Neural progenitor cell (in vitro differentiated cells): ENCODE measurements around the gene IGSF9. TPM values are rescaled to one million over a fixed set of nuclear protein-coding genes. Genes with fewer than 3 reads are reported as not detected.
A peak's percentile ranks its signal among the peaks of the same experiment; 100 is the strongest.

Experiments
- DNase-seq: peaks from one replicate; pipeline ENCODE4 v3.0.0-alpha.2; 2016; ENCODE audit warnings: low spot score
- H2AFZ ChIP-seq: fragments of 200-600 bp; sonication (generic); replicated peaks from 2 replicates; pipeline ENCODE4 v1.6.1; 2016; ENCODE audit warnings: antibody characterized with exemption
- H3F3A ChIP-seq: fragments of 200-600 bp; sonication (generic); 2 replicates; pipeline ENCODE4 v1.6.1; 2016; ENCODE audit warnings: antibody characterized with exemption, low read depth
- H3K27ac ChIP-seq: fragments of 200-600 bp; sonication (generic); 2 replicates; pipeline ENCODE4 v1.5.1; 2016; ENCODE audit warnings: mild to moderate bottlenecking
- H3K27me3 ChIP-seq: fragments of 200-600 bp; sonication (generic); 2 replicates; pipeline ENCODE4 v1.6.1; 2016; ENCODE audit warnings: mild to moderate bottlenecking, moderate library complexity
- H3K36me3 ChIP-seq: fragments of 200-600 bp; sonication (generic); 2 replicates; pipeline ENCODE4 v1.5.1; 2016
- H3K4me1 ChIP-seq: fragments of 200-600 bp; sonication (generic); 2 replicates; pipeline ENCODE4 v1.6.1; 2016; ENCODE audit warnings: mixed run types
- H3K4me2 ChIP-seq: fragments of 200-600 bp; sonication (generic); 2 replicates; pipeline ENCODE4 v1.6.1; 2016
- H3K4me3 ChIP-seq: fragments of 200-600 bp; sonication (generic); 2 replicates; pipeline ENCODE4 v1.5.1; 2016
- H3K79me2 ChIP-seq: fragments of 200-600 bp; sonication (generic); 2 replicates; pipeline ENCODE4 v1.6.1; 2016; ENCODE audit warnings: low read depth
- H3K9ac ChIP-seq: fragments of 200-600 bp; sonication (generic); 2 replicates; pipeline ENCODE4 v1.6.1; 2016
- H3K9me3 ChIP-seq: fragments of 200-600 bp; sonication (generic); 2 replicates; pipeline ENCODE4 v1.5.1; 2016; ENCODE audit warnings: low read depth
- H4K20me1 ChIP-seq: fragments of 200-600 bp; sonication (generic); 2 replicates; pipeline ENCODE4 v1.6.1; 2016; ENCODE audit warnings: low read depth
- H3K27ac Mint-ChIP-seq: 3 replicates; pipeline ENCODE4 v1.8.0; 2021; ENCODE audit warnings: mixed read lengths
- H3K27me3 Mint-ChIP-seq: 2 replicates; pipeline ENCODE4 v1.8.0; 2022; ENCODE audit warnings: low read depth, mild to moderate bottlenecking, inconsistent platforms, moderate library complexity, mixed read lengths; ENCODE audit not compliant: insufficient read depth
- H3K36me3 Mint-ChIP-seq: 3 replicates; pipeline ENCODE4 v1.8.0; 2021; ENCODE audit warnings: mixed read lengths
- H3K4me1 Mint-ChIP-seq: 3 replicates; pipeline ENCODE4 v1.8.0; 2021; ENCODE audit warnings: mixed read lengths
- H3K4me3 Mint-ChIP-seq: 3 replicates; pipeline ENCODE4 v1.8.0; 2021; ENCODE audit warnings: mild to moderate bottlenecking, moderate library complexity, mixed read lengths
- H3K9me3 Mint-ChIP-seq: 3 replicates; pipeline ENCODE4 v1.8.0; 2020; ENCODE audit warnings: mixed read lengths
- CTCF ChIP-seq: fragments of 200-600 bp; sonication (generic); IDR thresholded peaks from 2 replicates; pipeline ENCODE4 v1.5.1; 2017; ENCODE audit warnings: antibody characterized with exemption, mild to moderate bottlenecking
- EZH2 ChIP-seq: fragments of 200-600 bp; sonication (generic); IDR thresholded peaks from 2 replicates; pipeline ENCODE4 v1.6.1; 2017; ENCODE audit warnings: antibody characterized with exemption, mild to moderate bottlenecking, moderate library complexity
- EZH2phosphoT487 ChIP-seq: fragments of 200-600 bp; sonication (generic); IDR thresholded peaks from 2 replicates; pipeline ENCODE4 v1.6.1; 2017; ENCODE audit warnings: antibody characterized with exemption
- total RNA-seq: library from RNA; depleted of rRNA; stranded (reverse); fragments of >200 nt; gene quantifications from 2 replicates; pipeline ENCODE4 v1.2.3, GENCODE V29; 2015; ENCODE audit warnings: low replicate concordance

Gene IGSF9
- total RNA-seq, 1 donor from 2014 or later = 3.3 TPM

- peaks cover 2% of the 10 kb centered on the region for H3K27me3 Mint-ChIP-seq
- Histone ChIP-seq H2AFZ (no peak overlapping the region), H3K9me3 (no peaks in the 10 kb centered on the region)
These were observed 27.2 kb upstream of the IGSF9 start for GRCh38 chr1:159972443-159973205.

GRCh38 chr1:159970932-159971342, 25.5 kb upstream of the IGSF9 start:
- Histone ChIP-seq H3K4me1 (no peaks in the 10 kb centered on the region), H3F3A (no peaks in the 10 kb centered on the region), H3K79me2 (no peaks in the 10 kb centered on the region), H3K36me3 (no peaks in the 10 kb centered on the region), H3K9ac (no peak overlapping the region), H3K4me2 (no peak overlapping the region), H3K9me3 (no peaks in the 10 kb centered on the region), H2AFZ (no peak overlapping the region), H3K27me3 (peaks cover 11% of the 10 kb centered on the region), H4K20me1 (no peaks in the 10 kb centered on the region), H3K4me3 (no peak overlapping the region), H3K27ac (no peak overlapping the region)
- Mint-ChIP-seq H3K27ac (peak overlapping the region; percentile 64), H3K27me3 (peaks cover 5% of the 10 kb centered on the region), H3K9me3 (peaks cover 3% of the 10 kb centered on the region), H3K36me3 (no peaks in the 10 kb centered on the region), H3K4me1 (peaks cover 5% of the 10 kb centered on the region), H3K4me3 (no peak overlapping the region)
- no peak for TF ChIP-seq CTCF
- TF ChIP-seq EZH2 = no peak
- no peak for TF ChIP-seq EZH2phosphoT487
- DNase-seq = no peak

More at GRCh38 chr1:159972443-159973205, 27.2 kb upstream of the IGSF9 start:
- H3K27ac Mint-ChIP-seq = no peak overlapping the region
- no peak for DNase-seq
- H3K36me3 ChIP-seq = no peaks in the 10 kb centered on the region
- H4K20me1 ChIP-seq = no peaks in the 10 kb centered on the region
- H3K27ac ChIP-seq = no peak overlapping the region
- peaks cover 5% of the 10 kb centered on the region for H3K4me1 Mint-ChIP-seq
- H3K27me3 ChIP-seq = peaks cover 5% of the 10 kb centered on the region
- H3K4me1 ChIP-seq = no peaks in the 10 kb centered on the region
- no peak overlapping the region for H3K4me3 ChIP-seq
- TF ChIP-seq EZH2phosphoT487 (no peak), EZH2 (no peak), CTCF (no peak)
- H3K9me3 Mint-ChIP-seq = no peaks in the 10 kb centered on the region
- H3K4me2 ChIP-seq = no peak overlapping the region
- H3F3A ChIP-seq = no peaks in the 10 kb centered on the region
- H3K79me2 ChIP-seq = no peaks in the 10 kb centered on the region
- H3K9ac ChIP-seq = no peak overlapping the region
- no peaks in the 10 kb centered on the region for H3K36me3 Mint-ChIP-seq
- no peak overlapping the region for H3K4me3 Mint-ChIP-seq

GRCh38 chr1:159968901-159969300, 23.5 kb upstream of the IGSF9 start:
- no peak overlapping the region for H3K4me3 ChIP-seq
- no peak overlapping the region for H3K27ac ChIP-seq
- H3K27ac Mint-ChIP-seq = no peak overlapping the region
- H3K4me2 ChIP-seq = no peak overlapping the region
- H3K27me3 Mint-ChIP-seq = peaks cover 5% of the 10 kb centered on the region
- H2AFZ ChIP-seq = no peak overlapping the region
- no peaks in the 10 kb centered on the region for H3K36me3 Mint-ChIP-seq
- H3K9me3 Mint-ChIP-seq = peaks cover 3% of the 10 kb centered on the region
- no peaks in the 10 kb centered on the region for H3K36me3 ChIP-seq
- H3K79me2 ChIP-seq = no peaks in the 10 kb centered on the region
- DNase-seq = no peak
- no peak overlapping the region for H3K4me3 Mint-ChIP-seq
- no peak overlapping the region for H3K9ac ChIP-seq
- H3K27me3 ChIP-seq = peaks cover 11% of the 10 kb centered on the region
- H3K4me1 ChIP-seq = peaks cover 13% of the 10 kb centered on the region
- TF ChIP-seq CTCF = no peak
- TF ChIP-seq EZH2 = no peak
- TF ChIP-seq EZH2phosphoT487 = no peak
- H3F3A ChIP-seq = peaks cover 13% of the 10 kb centered on the region
- H3K9me3 ChIP-seq = no peaks in the 10 kb centered on the region
- no peaks in the 10 kb centered on the region for H4K20me1 ChIP-seq
- H3K4me1 Mint-ChIP-seq = peaks cover 21% of the 10 kb centered on the region
